HAP-1 (cell line): Measurements from ENCODE around the gene RFPL3.
A peak's percentile ranks its signal among the peaks of the same experiment; 100 is the strongest.
"Not testable (repeated sequence)": the region's sequence is repeated elsewhere in the genome, so short reads cannot be mapped to it uniquely, and the experiment has no call there.

Experiments used
- DNase-seq, 2 experiments: peaks; one replicate each; pipeline ENCODE4 v3.0.0-alpha.2; 2016 to 2020; ENCODE audit warnings: low spot score in 2 of 2
- H3K27me3 ChIP-seq: fragments of 250-450 bp; sonication (Bioruptor Pico); 2 replicates; pipeline ENCODE4 v1.5.1; 2020; ENCODE audit warnings: low read depth, mild to moderate bottlenecking, moderate library complexity
- H3K36me3 ChIP-seq: fragments of 250-450 bp; sonication (Bioruptor Pico); replicated peaks from 2 replicates; pipeline ENCODE4 v1.5.1; 2020; ENCODE audit warnings: mild to moderate bottlenecking
- H3K4me1 ChIP-seq: fragments of 250-450 bp; sonication (Bioruptor Pico); 2 replicates; pipeline ENCODE4 v1.5.1; 2020; ENCODE audit warnings: mild to moderate bottlenecking
- H3K4me3 ChIP-seq: fragments of 250-450 bp; sonication (Bioruptor Pico); 2 replicates; pipeline ENCODE4 v1.5.1; 2020; ENCODE audit warnings: mild to moderate bottlenecking, moderate library complexity
- H3K9me3 ChIP-seq: fragments of 250-450 bp; sonication (Bioruptor Pico); 2 replicates; pipeline ENCODE4 v1.5.1; 2020; ENCODE audit warnings: mild to moderate bottlenecking, moderate library complexity
- in situ Hi-C: fragments of 300-500 bp; cut with MboI; formaldehyde crosslinking; loops from 3 replicates; pipeline ENCODE4 v1.14.3; 2020; ENCODE audit warnings: low sequenced_read_pairs, inconsistent platforms, mixed read lengths

Gene RFPL3

GRCh38 chr22:32348031-32348611 lies 9.5 kb upstream of the RFPL3 start:
- Histone ChIP-seq H3K36me3 (no peaks in the 10 kb centered on the region), H3K27me3 (peaks cover 13% of the 10 kb centered on the region), H3K4me3 (no peak overlapping the region), H3K9me3 (peaks cover 2% of the 10 kb centered on the region; the same call in 1 of the 2 replicates), H3K4me1 (no peaks in the 10 kb centered on the region)
- in situ Hi-C loops, result no loop called here
- DNase-seq, result no peak

GRCh38 chr22:32351875-32352274 lies 5.8 kb upstream of the RFPL3 start:
- in situ Hi-C loops, DNase-seq: not testable (repeated sequence)

GRCh38 chr22:32352681-32353080 lies 5.0 kb upstream of the RFPL3 start:
- in situ Hi-C loops, result no loop called here
- Histone ChIP-seq H3K27me3 (no peaks in the 10 kb centered on the region), H3K36me3 (no peaks in the 10 kb centered on the region), H3K9me3 (no peaks in the 10 kb centered on the region), H3K4me1 (no peaks in the 10 kb centered on the region), H3K4me3 (no peak overlapping the region)
- no peak for DNase-seq

More at GRCh38 chr22:32351875-32352274, 5.8 kb upstream of the RFPL3 start:
- H3K27me3 ChIP-seq, H3K36me3 ChIP-seq, H3K4me3 ChIP-seq, H3K9me3 ChIP-seq, H3K4me1 ChIP-seq: not testable (repeated sequence)

GRCh38 chr22:32353292-32353691 lies 4.4 kb upstream of the RFPL3 start:
- no peaks in the 10 kb centered on the region for H3K36me3 ChIP-seq
- H3K27me3 ChIP-seq, result no peaks in the 10 kb centered on the region
- H3K4me3 ChIP-seq, result no peak overlapping the region
- no peaks in the 10 kb centered on the region for H3K9me3 ChIP-seq
- H3K4me1 ChIP-seq, result no peaks in the 10 kb centered on the region
- DNase-seq, result no peak
- in situ Hi-C loops, result no loop called here

GRCh38 chr22:32353840-32354239 lies 3.8 kb upstream of the RFPL3 start:
- Histone ChIP-seq H3K4me3 (no peak overlapping the region), H3K4me1 (no peaks in the 10 kb centered on the region), H3K36me3 (no peaks in the 10 kb centered on the region), H3K9me3 (no peaks in the 10 kb centered on the region), H3K27me3 (no peaks in the 10 kb centered on the region)
- in situ Hi-C loops, result no loop called here
- no peak for DNase-seq

- no peak for DNase-seq
- in situ Hi-C loops, result no loop called here
- Histone ChIP-seq H3K36me3 (no peaks in the 10 kb centered on the region), H3K4me3 (no peak overlapping the region), H3K9me3 (no peaks in the 10 kb centered on the region), H3K27me3 (no peaks in the 10 kb centered on the region), H3K4me1 (no peaks in the 10 kb centered on the region)
Measured at GRCh38 chr22:32354360-32355351, 3.0 kb upstream of the RFPL3 start.

- Histone ChIP-seq H3K9me3 (no peaks in the 10 kb centered on the region), H3K36me3 (no peaks in the 10 kb centered on the region), H3K4me3 (no peak overlapping the region), H3K4me1 (no peaks in the 10 kb centered on the region), H3K27me3 (no peaks in the 10 kb centered on the region)
- no peak for DNase-seq
- in situ Hi-C loops, result no loop called here
Measured at GRCh38 chr22:32355760-32356159, 1.9 kb upstream of the RFPL3 start.

GRCh38 chr22:32360096-32360495 lies 2.4 kb downstream of the RFPL3 start:
- H3K9me3 ChIP-seq, DNase-seq, in situ Hi-C loops, H3K36me3 ChIP-seq, H3K4me3 ChIP-seq, H3K4me1 ChIP-seq, H3K27me3 ChIP-seq: not testable (repeated sequence)

GRCh38 chr22:32361257-32361656 lies 3.6 kb downstream of the RFPL3 start:
- DNase-seq, result no peak

GRCh38 chr22:32364210-32364609 lies 6.5 kb downstream of the RFPL3 start:
- Histone ChIP-seq H3K4me1 (no peaks in the 10 kb centered on the region), H3K27me3 (no peaks in the 10 kb centered on the region; the same call in 1 of the 2 replicates), H3K9me3 (no peaks in the 10 kb centered on the region), H3K4me3 (no peak overlapping the region), H3K36me3 (no peaks in the 10 kb centered on the region)
- in situ Hi-C loops, result no loop called here
- DNase-seq, result no peak

More at GRCh38 chr22:32361257-32361656, 3.6 kb downstream of the RFPL3 start:
- Histone ChIP-seq H3K9me3 (no peaks in the 10 kb centered on the region), H3K4me1 (no peaks in the 10 kb centered on the region), H3K36me3 (no peaks in the 10 kb centered on the region), H3K27me3 (no peaks in the 10 kb centered on the region; the same call in 1 of the 2 replicates), H3K4me3 (no peak overlapping the region)
- in situ Hi-C loops, result no loop called here

GRCh38 chr22:32375678-32376450 lies 18.2 kb downstream of the RFPL3 start:
- Histone ChIP-seq H3K9me3 (no peaks in the 10 kb centered on the region), H3K4me1 (no peaks in the 10 kb centered on the region), H3K36me3 (no peaks in the 10 kb centered on the region), H3K4me3 (no peak overlapping the region), H3K27me3 (peaks cover 8% of the 10 kb centered on the region)
- no peak for DNase-seq
- in situ Hi-C loops, result no loop called here

GRCh38 chr22:32376681-32377080 lies 19.0 kb downstream of the RFPL3 start:
- Histone ChIP-seq H3K9me3 (no peaks in the 10 kb centered on the region), H3K36me3 (no peaks in the 10 kb centered on the region), H3K27me3 (peaks cover 8% of the 10 kb centered on the region), H3K4me3 (no peak overlapping the region), H3K4me1 (no peaks in the 10 kb centered on the region)
- in situ Hi-C loops, result no loop called here
- DNase-seq, result no peak

GRCh38 chr22:32378707-32379272 lies 21.1 kb downstream of the RFPL3 start:
- no peaks in the 10 kb centered on the region for H3K9me3 ChIP-seq
- H3K27me3 ChIP-seq, result no peaks in the 10 kb centered on the region
- no peak overlapping the region for H3K4me3 ChIP-seq
- in situ Hi-C loops, result no loop called here
- H3K36me3 ChIP-seq, result no peaks in the 10 kb centered on the region
- H3K4me1 ChIP-seq, result no peaks in the 10 kb centered on the region
- peak; percentile 30 to 74 for DNase-seq
